ENCODE results near the gene TM4SF20.

DNA sequence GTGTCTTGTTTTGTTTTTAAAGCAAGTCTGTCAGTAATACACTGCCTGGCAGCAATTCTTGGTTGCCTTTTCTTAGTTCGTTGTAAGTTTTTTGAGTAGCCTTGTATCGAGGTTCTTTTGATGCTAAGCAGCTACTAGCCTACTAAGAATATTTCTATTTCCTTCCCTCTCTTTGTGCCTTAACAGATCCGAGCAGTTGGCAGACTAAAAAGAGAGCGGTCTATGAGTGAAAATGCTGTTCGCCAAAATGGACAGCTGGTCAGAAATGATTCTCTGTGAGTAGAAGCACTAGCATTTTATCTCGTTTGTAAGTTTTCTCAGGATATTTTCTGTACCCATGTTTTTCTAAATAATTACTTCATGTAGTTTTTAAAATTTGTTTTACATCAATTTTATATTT, 39.0 kb downstream of the TM4SF20 start:
- TF ChIP-seq ESRRA (CRISPR knock-in tag; IDR thresholded peaks at IDR 0.05; ENCODE audit: borderline replicate concordance): no peak
- TF ChIP-seq, protein P1, sequence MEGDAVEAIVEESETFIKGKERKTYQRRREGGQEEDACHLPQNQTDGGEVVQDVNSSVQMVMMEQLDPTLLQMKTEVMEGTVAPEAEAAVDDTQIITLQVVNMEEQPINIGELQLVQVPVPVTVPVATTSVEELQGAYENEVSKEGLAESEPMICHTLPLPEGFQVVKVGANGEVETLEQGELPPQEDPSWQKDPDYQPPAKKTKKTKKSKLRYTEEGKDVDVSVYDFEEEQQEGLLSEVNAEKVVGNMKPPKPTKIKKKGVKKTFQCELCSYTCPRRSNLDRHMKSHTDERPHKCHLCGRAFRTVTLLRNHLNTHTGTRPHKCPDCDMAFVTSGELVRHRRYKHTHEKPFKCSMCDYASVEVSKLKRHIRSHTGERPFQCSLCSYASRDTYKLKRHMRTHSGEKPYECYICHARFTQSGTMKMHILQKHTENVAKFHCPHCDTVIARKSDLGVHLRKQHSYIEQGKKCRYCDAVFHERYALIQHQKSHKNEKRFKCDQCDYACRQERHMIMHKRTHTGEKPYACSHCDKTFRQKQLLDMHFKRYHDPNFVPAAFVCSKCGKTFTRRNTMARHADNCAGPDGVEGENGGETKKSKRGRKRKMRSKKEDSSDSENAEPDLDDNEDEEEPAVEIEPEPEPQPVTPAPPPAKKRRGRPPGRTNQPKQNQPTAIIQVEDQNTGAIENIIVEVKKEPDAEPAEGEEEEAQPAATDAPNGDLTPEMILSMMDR (IDR thresholded peaks at IDR 0.05): no peak
- TF ChIP-seq TP53 (CRISPR knock-in tag; IDR thresholded peaks at IDR 0.05): no peak
- TF ChIP-seq SP1 (CRISPR knock-in tag; conservative IDR thresholded peaks at IDR 0.05): no peak
- TF ChIP-seq, protein P2, sequence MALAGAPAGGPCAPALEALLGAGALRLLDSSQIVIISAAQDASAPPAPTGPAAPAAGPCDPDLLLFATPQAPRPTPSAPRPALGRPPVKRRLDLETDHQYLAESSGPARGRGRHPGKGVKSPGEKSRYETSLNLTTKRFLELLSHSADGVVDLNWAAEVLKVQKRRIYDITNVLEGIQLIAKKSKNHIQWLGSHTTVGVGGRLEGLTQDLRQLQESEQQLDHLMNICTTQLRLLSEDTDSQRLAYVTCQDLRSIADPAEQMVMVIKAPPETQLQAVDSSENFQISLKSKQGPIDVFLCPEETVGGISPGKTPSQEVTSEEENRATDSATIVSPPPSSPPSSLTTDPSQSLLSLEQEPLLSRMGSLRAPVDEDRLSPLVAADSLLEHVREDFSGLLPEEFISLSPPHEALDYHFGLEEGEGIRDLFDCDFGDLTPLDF (CRISPR knock-in tag; IDR thresholded peaks at IDR 0.05): no peak
- TF ChIP-seq RELA (CRISPR knock-in tag; IDR thresholded peaks at IDR 0.05; ENCODE audit: borderline replicate concordance): no peak
- TF ChIP-seq NR2C2 (CRISPR knock-in tag; IDR thresholded peaks at IDR 0.05): no peak
- TF ChIP-seq, protein P3, sequence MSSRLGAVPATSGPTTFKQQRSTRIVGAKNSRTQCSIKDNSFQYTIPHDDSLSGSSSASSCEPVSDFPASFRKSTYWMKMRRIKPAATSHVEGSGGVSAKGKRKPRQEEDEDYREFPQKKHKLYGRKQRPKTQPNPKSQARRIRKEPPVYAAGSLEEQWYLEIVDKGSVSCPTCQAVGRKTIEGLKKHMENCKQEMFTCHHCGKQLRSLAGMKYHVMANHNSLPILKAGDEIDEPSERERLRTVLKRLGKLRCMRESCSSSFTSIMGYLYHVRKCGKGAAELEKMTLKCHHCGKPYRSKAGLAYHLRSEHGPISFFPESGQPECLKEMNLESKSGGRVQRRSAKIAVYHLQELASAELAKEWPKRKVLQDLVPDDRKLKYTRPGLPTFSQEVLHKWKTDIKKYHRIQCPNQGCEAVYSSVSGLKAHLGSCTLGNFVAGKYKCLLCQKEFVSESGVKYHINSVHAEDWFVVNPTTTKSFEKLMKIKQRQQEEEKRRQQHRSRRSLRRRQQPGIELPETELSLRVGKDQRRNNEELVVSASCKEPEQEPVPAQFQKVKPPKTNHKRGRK (CRISPR knock-in tag; IDR thresholded peaks at IDR 0.05; ENCODE audit: borderline replicate concordance): no peak
- TF ChIP-seq ATF1 (CRISPR knock-in tag; IDR thresholded peaks at IDR 0.05): no peak
- TF ChIP-seq GABPB1 (CRISPR knock-in tag; IDR thresholded peaks at IDR 0.05): no peak
- no peak for TF ChIP-seq ZNF396 (CRISPR knock-in tag; IDR thresholded peaks at IDR 0.05; ENCODE audit: borderline replicate concordance)
- TF ChIP-seq ZNF263 (CRISPR knock-in tag; IDR thresholded peaks at IDR 0.05; ENCODE audit: low read depth): no peak
- TF ChIP-seq, protein P4, sequence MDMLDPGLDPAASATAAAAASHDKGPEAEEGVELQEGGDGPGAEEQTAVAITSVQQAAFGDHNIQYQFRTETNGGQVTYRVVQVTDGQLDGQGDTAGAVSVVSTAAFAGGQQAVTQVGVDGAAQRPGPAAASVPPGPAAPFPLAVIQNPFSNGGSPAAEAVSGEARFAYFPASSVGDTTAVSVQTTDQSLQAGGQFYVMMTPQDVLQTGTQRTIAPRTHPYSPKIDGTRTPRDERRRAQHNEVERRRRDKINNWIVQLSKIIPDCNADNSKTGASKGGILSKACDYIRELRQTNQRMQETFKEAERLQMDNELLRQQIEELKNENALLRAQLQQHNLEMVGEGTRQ (CRISPR knock-in tag; IDR thresholded peaks at IDR 0.05): no peak

Measured in WTC11 (cell line).